ENCODE measurements around the gene CLASRP. TPM values are rescaled to one million over a fixed set of nuclear protein-coding genes. Genes with fewer than 3 reads are reported as not detected.

Gene CLASRP
- total RNA-seq, 1 experiment from 2014 or later, result 79.9 TPM

- H3K9me2 ChIP-seq (ENCODE audit: insufficient read depth), result no peaks in the 10 kb centered on the region
- ChIA-PET CTCF (no interaction called here), RAD21 (ENCODE audit: low non-redundant PET in 1 of 2, low total read pairs in 2 of 2, uncharacterized antibody in 2 of 2, unreplicated experiment in 2 of 2) (no interaction called here), POLR2A (interaction anchor here (1.0 to 1.4 kb wide), 3 partner anchors 38 to 41 kb away, joined by 3 to 4 read pairs (median 3); partner anchors contain the start of gene CLASRP)
- no peaks in the 10 kb centered on the region for H3K36me3 ChIP-seq (ENCODE audit: control insufficient read depth in 1 of 2, insufficient read depth in 2 of 2, low read length in 2 of 2)
- intact Hi-C loops (cut with micrococcal nuclease), result no loop called here
- DNase-seq (ENCODE audit: low read depth, low spot score) (peak; percentile 72), ATAC-seq (peak; percentile 75)
- H3K9me3 ChIP-seq (ENCODE audit: control insufficient read depth in 1 of 2, insufficient read depth in 1 of 2, low read depth in 1 of 2, low read length in 2 of 2), result no peaks in the 10 kb centered on the region
- H3K27me3 ChIP-seq (ENCODE audit: insufficient read depth, low read length), result no peaks in the 10 kb centered on the region
- BruUV-seq (replicated peaks), result no TSS peak
- H2AFZ ChIP-seq (ENCODE audit: low read depth, low read length, poor library complexity, severe bottlenecking), result peak within 1 kb of the TSS; percentile 77
- no peak for TF ChIP-seq REST (IDR thresholded peaks at IDR 0.05; ENCODE audit: low read depth)
- TF ChIP-seq POLR2AphosphoS5 (IDR thresholded peaks at IDR 0.05; ENCODE audit: low read depth, low read length), result peak; percentile 39
- TF ChIP-seq JUND (IDR thresholded peaks at IDR 0.05), result no peak
- peak; percentile 42; the same call in 1 of the 2 replicates for TF ChIP-seq ZFX (IDR thresholded peaks at IDR 0.05)
- TF ChIP-seq SP1 (IDR thresholded peaks at IDR 0.05; ENCODE audit: low read depth), result peak; percentile 58; the same call in 1 of the 2 replicates
- peak; percentile 56 for TF ChIP-seq MAX (IDR thresholded peaks at IDR 0.05)
- peak; percentile 90 for TF ChIP-seq EGR1 (IDR thresholded peaks at IDR 0.05; ENCODE audit: low read depth)
- peaks cover 12 to 16% of the 10 kb centered on the region in 2 experiments; a peak in 3 of 4 replicates for H3K4me1 ChIP-seq (ENCODE audit: control insufficient read depth in 1 of 2, insufficient read depth in 2 of 2, low read length in 2 of 2)
- peak within 1 kb of the TSS; percentile 82 for H3K4me2 ChIP-seq (ENCODE audit: low read length)
- peak within 1 kb of the TSS; percentile 76 for H3K27ac ChIP-seq (ENCODE audit: low read depth, low read length)
- H3K4me3 ChIP-seq (replicated peaks in 1 of 2; ENCODE audit: low read depth in 1 of 2, low read length in 2 of 2), result peak within 1 kb of the TSS; percentile 67 to 71
- H3K9ac ChIP-seq (ENCODE audit: low read length), result peak within 1 kb of the TSS; percentile 96
- H3K79me2 ChIP-seq (ENCODE audit: insufficient read depth, low read length), result no peaks in the 10 kb centered on the region; the same call in 1 of the 2 replicates
- H4K20me1 ChIP-seq (ENCODE audit: insufficient read depth), result no peaks in the 10 kb centered on the region
These were observed 37.6 kb upstream of the CLASRP start, which contains the start of gene RELB for GRCh38 chr19:45001087-45001739. Gene RELB (plus strand): TSS chr19:45001464. CDS start chr19:45001580, 116 bp downstream.

All from HCT116 (cell line).